Osteocyte (in vitro differentiated cells): ENCODE data around the gene DRD5. TPM values are rescaled to one million over a fixed set of nuclear protein-coding genes. Genes with fewer than 3 reads are reported as not detected.
"Not testable (repeated sequence)": the region's sequence is repeated elsewhere in the genome, so short reads cannot be mapped to it uniquely, and the experiment has no call there.

Source experiments
- DNase-seq: peaks from one replicate; pipeline ENCODE4 v3.0.0; 2021; ENCODE audit warnings: mixed read lengths; ENCODE audit not compliant: unreplicated experiment; ENCODE audit errors: extremely low spot score
- H3K27ac Mint-ChIP-seq: one replicate; pipeline ENCODE4 v1.8.0; 2021; ENCODE audit warnings: mild to moderate bottlenecking, mixed read lengths; ENCODE audit not compliant: unreplicated experiment
- H3K27me3 Mint-ChIP-seq: one replicate; pipeline ENCODE4 v1.8.0; 2021; ENCODE audit warnings: mixed read lengths; ENCODE audit not compliant: unreplicated experiment
- H3K36me3 Mint-ChIP-seq: one replicate; pipeline ENCODE4 v1.8.0; 2021; ENCODE audit warnings: mixed read lengths; ENCODE audit not compliant: unreplicated experiment
- H3K4me1 Mint-ChIP-seq: one replicate; pipeline ENCODE4 v1.8.0; 2021; ENCODE audit warnings: mixed read lengths; ENCODE audit not compliant: unreplicated experiment
- H3K4me3 Mint-ChIP-seq: one replicate; pipeline ENCODE4 v1.8.0; 2021; ENCODE audit warnings: mild to moderate bottlenecking, moderate library complexity, mixed read lengths; ENCODE audit not compliant: unreplicated experiment
- H3K9me3 Mint-ChIP-seq: one replicate; pipeline ENCODE4 v1.8.0; 2021; ENCODE audit warnings: mixed read lengths; ENCODE audit not compliant: unreplicated experiment
- CTCF ChIP-seq: fragments of 200-600 bp; sonication (generic); IDR thresholded peaks from 2 replicates; pipeline ENCODE4 v1.5.0; 2021; ENCODE audit warnings: antibody characterized with exemption, mild to moderate bottlenecking, moderate library complexity
- long read RNA-seq: library from polyadenylated mRNA; unstranded; transcript quantifications from one replicate; pipeline ENCODE4 v2.0.0, GENCODE V29; 2021
- total RNA-seq: library from RNA; stranded (reverse); gene quantifications from 2 replicates; pipeline ENCODE4 v1.2.1, GENCODE V29; 2021

DRD5 gene
- not detected in 2 replicates for total RNA-seq
- long read RNA-seq: 0 reads

- Mint-ChIP-seq H3K4me3 (no peak within 1 kb of the TSS), H3K27me3 (peaks cover 3% of the 10 kb centered on the region), H3K36me3 (no peaks in the 10 kb centered on the region), H3K9me3 (peaks cover 7% of the 10 kb centered on the region), H3K4me1 (no peaks in the 10 kb centered on the region), H3K27ac (no peak within 1 kb of the TSS)
- TF ChIP-seq CTCF: no peak
- no peak for DNase-seq
Observed at GRCh38 chr4:9781343-9782135, at the start of gene DRD5. TSS of gene DRD5 (plus strand) at chr4:9781634. CDS start at chr4:9782030, 396 bp downstream.

GRCh38 chr4:9732256-9732655 is 49.2 kb upstream of the DRD5 start:
- H3K9me3 Mint-ChIP-seq: peaks cover 11% of the 10 kb centered on the region
- H3K4me3 Mint-ChIP-seq: not testable (repeated sequence)

GRCh38 chr4:9735515-9735914 is 45.9 kb upstream of the DRD5 start:
- H3K9me3 Mint-ChIP-seq: peaks cover 4% of the 10 kb centered on the region
- H3K27me3 Mint-ChIP-seq: no peaks in the 10 kb centered on the region
- no peak overlapping the region for H3K4me3 Mint-ChIP-seq
- no peaks in the 10 kb centered on the region for H3K36me3 Mint-ChIP-seq
- H3K4me1 Mint-ChIP-seq: no peaks in the 10 kb centered on the region
- no peak for DNase-seq
- TF ChIP-seq CTCF: no peak
- no peak overlapping the region for H3K27ac Mint-ChIP-seq

More at GRCh38 chr4:9732256-9732655, 49.2 kb upstream of the DRD5 start:
- not testable (repeated sequence) for H3K4me1 Mint-ChIP-seq, H3K36me3 Mint-ChIP-seq, DNase-seq, H3K27me3 Mint-ChIP-seq, H3K27ac Mint-ChIP-seq

GRCh38 chr4:9737280-9737679 is 44.2 kb upstream of the DRD5 start:
- H3K9me3 Mint-ChIP-seq, H3K36me3 Mint-ChIP-seq, H3K27ac Mint-ChIP-seq, H3K4me3 Mint-ChIP-seq, H3K27me3 Mint-ChIP-seq, H3K4me1 Mint-ChIP-seq, DNase-seq: not testable (repeated sequence)

- DNase-seq, H3K27me3 Mint-ChIP-seq, H3K27ac Mint-ChIP-seq, H3K9me3 Mint-ChIP-seq, H3K4me1 Mint-ChIP-seq, H3K36me3 Mint-ChIP-seq, H3K4me3 Mint-ChIP-seq: not testable (repeated sequence)
Observed at GRCh38 chr4:9743789-9744188, 37.6 kb upstream of the DRD5 start.

GRCh38 chr4:9745782-9746181 is 35.7 kb upstream of the DRD5 start:
- TF ChIP-seq CTCF: no peak
- H3K36me3 Mint-ChIP-seq: no peaks in the 10 kb centered on the region
- DNase-seq: no peak
- H3K4me1 Mint-ChIP-seq: no peaks in the 10 kb centered on the region
- H3K4me3 Mint-ChIP-seq: no peak overlapping the region
- no peak overlapping the region for H3K27ac Mint-ChIP-seq
- peaks cover 10% of the 10 kb centered on the region for H3K9me3 Mint-ChIP-seq
- H3K27me3 Mint-ChIP-seq: no peaks in the 10 kb centered on the region
